GM19395 (cell line): ENCODE data around the gene ENTHD1.

Source experiments
- ATAC-seq: cut with Tn5 transposase; IDR thresholded peaks from one replicate; pipeline ENCODE4 v1.9.1; 2021; ENCODE audit warnings: mild to moderate bottlenecking, moderate library complexity; ENCODE audit not compliant: unreplicated experiment

Gene ENTHD1

DNA sequence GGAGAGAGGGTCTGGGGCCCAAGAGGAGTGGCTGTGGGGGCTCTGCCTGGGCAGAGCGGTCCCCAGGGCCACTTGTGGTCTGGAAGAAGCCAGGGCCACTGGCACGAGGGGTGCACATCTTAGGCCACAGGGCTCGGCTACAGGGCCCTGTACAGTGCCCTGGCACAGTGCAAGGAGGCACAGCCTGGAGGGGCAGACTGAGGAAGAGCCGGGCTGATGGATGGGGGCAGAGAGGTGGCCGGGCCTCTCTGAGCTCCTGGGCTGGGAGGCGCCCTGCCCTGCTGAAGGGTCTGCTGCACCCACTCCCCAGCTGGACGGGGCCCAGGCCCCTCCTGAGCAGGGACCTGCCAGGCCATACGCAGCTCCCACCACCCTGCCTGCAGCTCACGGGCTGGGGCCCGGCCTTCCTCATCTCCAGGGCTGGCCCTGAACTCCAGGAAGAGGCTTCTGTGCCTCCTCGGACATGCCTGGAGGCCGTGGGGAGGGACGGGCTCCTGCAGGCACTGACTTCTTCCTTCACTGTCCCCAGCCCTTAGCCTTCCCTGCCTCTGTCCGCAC, 199.5 kb downstream of the ENTHD1 start:
- ATAC-seq = no peak
